A204.1 (cell line): ENCODE measurements around the gene PER3.

Experiments used
- FAIRE-seq: peaks from 2 replicates; lab custom pipeline; 2012; peaks lifted over from hg19 to GRCh38; lab: Jason Lieb, UNC

The PER3 gene

GRCh38 chr1:7839526-7839925, 55.4 kb downstream of the PER3 start:
- FAIRE-seq, result no peak

GRCh38 chr1:7842517-7842916, 58.4 kb downstream of the PER3 start:
- no peak for FAIRE-seq

GRCh38 chr1:7845761-7846160, 61.7 kb downstream of the PER3 start:
- FAIRE-seq, result no peak

- no peak for FAIRE-seq
Measured at GRCh38 chr1:7846656-7847055, 62.6 kb downstream of the PER3 start.

- no peak for FAIRE-seq
Measured at GRCh38 chr1:7847599-7847998, 63.5 kb downstream of the PER3 start.

GRCh38 chr1:7850786-7851185, 66.7 kb downstream of the PER3 start:
- no peak for FAIRE-seq

- FAIRE-seq, result no peak
Measured at GRCh38 chr1:7852804-7853683, 69.0 kb downstream of the PER3 start, which contains the start of gene UTS2. UTS2 (minus strand) TSS chr1:7853065; CDS start chr1:7853003, 62 bp downstream.

- FAIRE-seq, result no peak
Measured at GRCh38 chr1:7853684-7854026, 69.6 kb downstream of the PER3 start.

- no peak for FAIRE-seq
Measured at GRCh38 chr1:7856345-7856744, 72.3 kb downstream of the PER3 start.

GRCh38 chr1:7857000-7857399, 72.9 kb downstream of the PER3 start:
- no peak for FAIRE-seq

GRCh38 chr1:7857985-7858384, 73.9 kb downstream of the PER3 start:
- FAIRE-seq, result no peak

GRCh38 chr1:7859406-7859805, 75.3 kb downstream of the PER3 start:
- no peak for FAIRE-seq

- no peak for FAIRE-seq
Measured at GRCh38 chr1:7860130-7860529, 76.0 kb downstream of the PER3 start.

- no peak for FAIRE-seq
Measured at GRCh38 chr1:7861452-7861851, 77.4 kb downstream of the PER3 start.

GRCh38 chr1:7862211-7863060, 78.3 kb downstream of the PER3 start:
- no peak for FAIRE-seq

GRCh38 chr1:7863756-7864328, 79.8 kb downstream of the PER3 start:
- no peak for FAIRE-seq

- FAIRE-seq, result no peak
Measured at GRCh38 chr1:7865978-7866377, 81.9 kb downstream of the PER3 start.

GRCh38 chr1:7868070-7868780, 84.1 kb downstream of the PER3 start:
- no peak for FAIRE-seq

GRCh38 chr1:7869136-7869920, 85.2 kb downstream of the PER3 start:
- no peak for FAIRE-seq

- FAIRE-seq, result no peak
Measured at GRCh38 chr1:7871136-7871535, 87.0 kb downstream of the PER3 start.
